MCF 10A (cell line): ENCODE measurements around the gene TNS2. TPM values are rescaled to one million over a fixed set of nuclear protein-coding genes. Genes with fewer than 3 reads are reported as not detected.

Experiments
- BruUV-seq: library from RNA; stranded (reverse); fragments of 400-500 nt; replicated peaks from 2 replicates; lab custom pipeline; 2021; lab: Mats Ljungman, UMichigan
- CTCF ChIA-PET: fragments of 300-600 bp; sonication (Branson Sonifier 250); formaldehyde crosslinking; extraction: SDS; loops from one replicate; lab custom pipeline; 2021; ENCODE audit warnings: antibody characterized with exemption, inconsistent platforms; lab: Yijun Ruan, JAX
- POLR2A ChIA-PET: fragments of 300-600, 350-650 bp; sonication (Branson Sonifier 250); formaldehyde crosslinking; extraction: SDS; loops from one replicate; lab custom pipeline; 2020; ENCODE audit warnings: antibody characterized with exemption, inconsistent platforms; lab: Yijun Ruan, JAX
- DNase-seq: peaks from one replicate; pipeline ENCODE4 v3.0.0-alpha.2; 2018; ENCODE audit not compliant: unreplicated experiment
- H3K27ac Mint-ChIP-seq: one replicate; pipeline ENCODE4 v1.8.0; 2022; ENCODE audit warnings: mild to moderate bottlenecking, low read depth, mixed read lengths; ENCODE audit not compliant: unreplicated experiment
- H3K27me3 Mint-ChIP-seq: one replicate; pipeline ENCODE4 v1.8.0; 2022; ENCODE audit warnings: mixed read lengths; ENCODE audit not compliant: insufficient read depth, unreplicated experiment
- H3K36me3 Mint-ChIP-seq: one replicate; pipeline ENCODE4 v1.8.0; 2022; ENCODE audit warnings: mild to moderate bottlenecking, moderate library complexity, mixed read lengths; ENCODE audit not compliant: insufficient read depth, unreplicated experiment
- H3K4me1 Mint-ChIP-seq: one replicate; pipeline ENCODE4 v1.8.0; 2022; ENCODE audit warnings: mixed read lengths; ENCODE audit not compliant: insufficient read depth, unreplicated experiment
- H3K4me3 Mint-ChIP-seq: one replicate; pipeline ENCODE4 v1.8.0; 2022; ENCODE audit warnings: mild to moderate bottlenecking, moderate library complexity, mixed read lengths; ENCODE audit not compliant: unreplicated experiment
- H3K9me3 Mint-ChIP-seq: one replicate; pipeline ENCODE4 v1.8.0; 2022; ENCODE audit warnings: mixed read lengths; ENCODE audit not compliant: unreplicated experiment
- CTCF ChIP-seq: fragments of 200-600 bp; IDR thresholded peaks from one replicate; pipeline ENCODE4 v1.8.0; 2022; ENCODE audit warnings: antibody characterized with exemption, mild to moderate bottlenecking; ENCODE audit not compliant: unreplicated experiment
- intact Hi-C: fragments of 100-400 bp; cut with micrococcal nuclease; formaldehyde crosslinking; loops from 2 replicates; pipeline ENCODE4 v1.14.1; 2022
- total RNA-seq: library from RNA; stranded (reverse); gene quantifications from 2 replicates; pipeline ENCODE4 v1.2.3, GENCODE V29; 2022

TNS2 gene
- total RNA-seq, 1 experiment from 2014 or later = 22.3 TPM

- Mint-ChIP-seq H3K4me1 (peaks cover 41% of the 10 kb centered on the region), H3K36me3 (peaks cover 13% of the 10 kb centered on the region), H3K27me3 (no peaks in the 10 kb centered on the region), H3K4me3 (peak overlapping the region; percentile 80), H3K9me3 (no peaks in the 10 kb centered on the region), H3K27ac (peak overlapping the region; percentile 97)
- ChIA-PET POLR2A (interaction anchor here (0.7 to 3.1 kb wide), 7 partner anchors 9 to 60 kb away, joined by 3 to 16 read pairs (median 3); partner anchors contain the start of genes EIF4B and SPRYD3), CTCF (interaction anchor here (0.7 to 2.7 kb wide), 10 partner anchors 9 to 439 kb away, joined by 3 to 25 read pairs (median 8); partner anchors contain the start of genes AAAS and IGFBP6)
- intact Hi-C loops = no loop called here
- no peak for TF ChIP-seq CTCF
- BruUV-seq = no TSS peak
- peak; percentile 82 for DNase-seq
Measured at GRCh38 chr12:53052419-53053217, 2.8 kb downstream of the TNS2 start.

GRCh38 chr12:53053218-53054111, 3.6 kb downstream of the TNS2 start:
- ChIA-PET CTCF (interaction anchor here (0.6 to 2.7 kb wide), 14 partner anchors 9 to 439 kb away, joined by 3 to 25 read pairs (median 4); partner anchors contain the start of genes AAAS and IGFBP6), POLR2A (interaction anchor here (0.6 to 3.1 kb wide), 18 partner anchors 9 to 470 kb away, joined by 3 to 23 read pairs (median 4); partner anchors contain the start of genes CSAD, EIF4B, IGFBP6 and SOAT2)
- TSS peak; percentile 23 for BruUV-seq
- H3K4me3 Mint-ChIP-seq = peak overlapping the region; percentile 80
- H3K27ac Mint-ChIP-seq = peak overlapping the region; percentile 97
- peaks cover 40% of the 10 kb centered on the region for H3K4me1 Mint-ChIP-seq
- H3K27me3 Mint-ChIP-seq = no peaks in the 10 kb centered on the region
- peaks cover 16% of the 10 kb centered on the region for H3K36me3 Mint-ChIP-seq
- intact Hi-C loops = no loop called here
- peak; percentile 79 for DNase-seq
- H3K9me3 Mint-ChIP-seq = no peaks in the 10 kb centered on the region
- peak; percentile 37 for TF ChIP-seq CTCF

GRCh38 chr12:53054112-53054878, 4.4 kb downstream of the TNS2 start:
- H3K27me3 Mint-ChIP-seq = no peaks in the 10 kb centered on the region
- peaks cover 32% of the 10 kb centered on the region for H3K4me1 Mint-ChIP-seq
- H3K4me3 Mint-ChIP-seq = peak overlapping the region; percentile 80
- ChIA-PET CTCF (interaction anchor here (0.6 to 2.7 kb wide), 12 partner anchors 9 to 298 kb away, joined by 3 to 25 read pairs (median 4); partner anchors contain the start of genes AAAS and IGFBP6), POLR2A (interaction anchor here (0.6 to 3.1 kb wide), 23 partner anchors 8 to 471 kb away, joined by 3 to 23 read pairs (median 4); partner anchors contain the start of genes CSAD, EIF4B, IGFBP6 and SOAT2)
- H3K27ac Mint-ChIP-seq = peak overlapping the region; percentile 97
- peaks cover 19% of the 10 kb centered on the region for H3K36me3 Mint-ChIP-seq
- intact Hi-C loops = no loop called here
- BruUV-seq = no TSS peak
- no peaks in the 10 kb centered on the region for H3K9me3 Mint-ChIP-seq
- TF ChIP-seq CTCF = no peak
- DNase-seq = peak; percentile 98
